ENCODE data around the gene CSGALNACT2. TPM values are rescaled to one million over a fixed set of nuclear protein-coding genes. Genes with fewer than 3 reads are reported as not detected.

CSGALNACT2 gene
- total RNA-seq, 2 experiments from 2014 or later: 29.2 to 30.4 TPM

- Mint-ChIP-seq H3K4me1 (ENCODE audit: low read depth) (peaks cover 12% of the 10 kb centered on the region), H3K27me3 (ENCODE audit: low read depth) (peaks cover 25% of the 10 kb centered on the region), H3K36me3 (ENCODE audit: low read depth) (no peaks in the 10 kb centered on the region), H3K4me3 (no peak overlapping the region), H3K9me3 (ENCODE audit: insufficient read depth) (no peaks in the 10 kb centered on the region), H3K27ac (no peak overlapping the region)
- DNase-seq (no peak), ATAC-seq (no peak)
- POLR2A ChIA-PET: interaction anchor here (0.5 to 0.6 kb wide), 2 partner anchors 9 to 272 kb away, joined by 3 to 4 read pairs; no protein-coding TSS in a partner anchor
- CTCF ChIA-PET: interaction anchor here (1.6 to 5.7 kb wide), 3 partner anchors 17 to 71 kb away, joined by 4 to 24 read pairs (median 9); no protein-coding TSS in a partner anchor
Observed at GRCh38 chr10:43222210-43222720, 84.0 kb downstream of the CSGALNACT2 start.

- ATAC-seq (no peak), DNase-seq (no peak)
- CTCF ChIA-PET: interaction anchor here (1.0 to 5.7 kb wide), 6 partner anchors 10 to 70 kb away, joined by 4 to 24 read pairs (median 5); no protein-coding TSS in a partner anchor
- H3K9me3 Mint-ChIP-seq (ENCODE audit: insufficient read depth): no peaks in the 10 kb centered on the region
- H3K27ac Mint-ChIP-seq: no peak overlapping the region
- peaks cover 31% of the 10 kb centered on the region for H3K27me3 Mint-ChIP-seq (ENCODE audit: low read depth)
- POLR2A ChIA-PET: no interaction called here
- no peak overlapping the region for H3K4me3 Mint-ChIP-seq
- H3K4me1 Mint-ChIP-seq (ENCODE audit: low read depth): peaks cover 18% of the 10 kb centered on the region
- no peaks in the 10 kb centered on the region for H3K36me3 Mint-ChIP-seq (ENCODE audit: low read depth)
Observed at GRCh38 chr10:43223056-43223455, 84.8 kb downstream of the CSGALNACT2 start.

GRCh38 chr10:43224321-43224720 is 86.1 kb downstream of the CSGALNACT2 start:
- no peaks in the 10 kb centered on the region for H3K36me3 Mint-ChIP-seq (ENCODE audit: low read depth)
- ChIA-PET POLR2A (no interaction called here), CTCF (interaction anchor here (1.4 to 5.7 kb wide), 3 partner anchors 19 to 125 kb away, joined by 4 to 24 read pairs (median 5); no protein-coding TSS in a partner anchor)
- no peak overlapping the region for H3K27ac Mint-ChIP-seq
- no peak for ATAC-seq
- H3K4me1 Mint-ChIP-seq (ENCODE audit: low read depth): peaks cover 29% of the 10 kb centered on the region
- no peak for DNase-seq
- no peak overlapping the region for H3K4me3 Mint-ChIP-seq
- no peaks in the 10 kb centered on the region for H3K9me3 Mint-ChIP-seq (ENCODE audit: insufficient read depth)
- H3K27me3 Mint-ChIP-seq (ENCODE audit: low read depth): peaks cover 39% of the 10 kb centered on the region

- Mint-ChIP-seq H3K36me3 (ENCODE audit: low read depth) (no peaks in the 10 kb centered on the region), H3K4me1 (ENCODE audit: low read depth) (peaks cover 31% of the 10 kb centered on the region), H3K4me3 (no peak overlapping the region), H3K27ac (no peak overlapping the region), H3K9me3 (ENCODE audit: insufficient read depth) (no peaks in the 10 kb centered on the region), H3K27me3 (ENCODE audit: low read depth) (peaks cover 39% of the 10 kb centered on the region)
- no peak for DNase-seq
- POLR2A ChIA-PET: no interaction called here
- ATAC-seq: no peak
- CTCF ChIA-PET: interaction anchor here (5.7 kb wide), 1 partner anchor 20 kb away, joined by 24 read pairs; no protein-coding TSS in a partner anchor
Observed at GRCh38 chr10:43225004-43225786, 87.0 kb downstream of the CSGALNACT2 start.

- H3K4me1 Mint-ChIP-seq (ENCODE audit: low read depth): peaks cover 37% of the 10 kb centered on the region
- ChIA-PET CTCF (no interaction called here), POLR2A (no interaction called here)
- H3K27me3 Mint-ChIP-seq (ENCODE audit: low read depth): peaks cover 39% of the 10 kb centered on the region
- H3K36me3 Mint-ChIP-seq (ENCODE audit: low read depth): no peaks in the 10 kb centered on the region
- H3K9me3 Mint-ChIP-seq (ENCODE audit: insufficient read depth): no peaks in the 10 kb centered on the region
- H3K4me3 Mint-ChIP-seq: no peak overlapping the region
- no peak for ATAC-seq
- DNase-seq: no peak
- H3K27ac Mint-ChIP-seq: no peak overlapping the region
Observed at GRCh38 chr10:43225787-43226153, 87.5 kb downstream of the CSGALNACT2 start.

GRCh38 chr10:43226441-43226840 is 88.2 kb downstream of the CSGALNACT2 start:
- POLR2A ChIA-PET: no interaction called here
- no peaks in the 10 kb centered on the region for H3K9me3 Mint-ChIP-seq (ENCODE audit: insufficient read depth)
- H3K36me3 Mint-ChIP-seq (ENCODE audit: low read depth): no peaks in the 10 kb centered on the region
- no peak for ATAC-seq
- H3K27me3 Mint-ChIP-seq (ENCODE audit: low read depth): peaks cover 39% of the 10 kb centered on the region
- H3K27ac Mint-ChIP-seq: no peak overlapping the region
- DNase-seq: no peak
- no peak overlapping the region for H3K4me3 Mint-ChIP-seq
- H3K4me1 Mint-ChIP-seq (ENCODE audit: low read depth): peaks cover 39% of the 10 kb centered on the region
- CTCF ChIA-PET: no interaction called here

- Mint-ChIP-seq H3K27ac (peak overlapping the region; percentile 48), H3K9me3 (ENCODE audit: insufficient read depth) (no peaks in the 10 kb centered on the region), H3K4me3 (no peak overlapping the region), H3K36me3 (ENCODE audit: low read depth) (no peaks in the 10 kb centered on the region), H3K27me3 (ENCODE audit: low read depth) (peaks cover 39% of the 10 kb centered on the region), H3K4me1 (ENCODE audit: low read depth) (peaks cover 46% of the 10 kb centered on the region)
- DNase-seq (no peak), ATAC-seq (no peak)
- ChIA-PET POLR2A (interaction anchor here (1.3 kb wide), 1 partner anchor 106 kb away, joined by 5 read pairs; no protein-coding TSS in a partner anchor), CTCF (no interaction called here)
Observed at GRCh38 chr10:43226851-43227845, 88.9 kb downstream of the CSGALNACT2 start.

- DNase-seq: no peak
- ChIA-PET POLR2A (interaction anchor here (1.0 to 1.3 kb wide), 2 partner anchors 89 to 107 kb away, joined by 3 to 5 read pairs; no protein-coding TSS in a partner anchor), CTCF (no interaction called here)
- no peak for ATAC-seq
- Mint-ChIP-seq H3K27ac (peak overlapping the region; percentile 81), H3K9me3 (ENCODE audit: insufficient read depth) (no peaks in the 10 kb centered on the region), H3K4me1 (ENCODE audit: low read depth) (peaks cover 50% of the 10 kb centered on the region), H3K27me3 (ENCODE audit: low read depth) (peaks cover 32% of the 10 kb centered on the region), H3K36me3 (ENCODE audit: low read depth) (no peaks in the 10 kb centered on the region), H3K4me3 (peak overlapping the region; percentile 75)
Observed at GRCh38 chr10:43227911-43228782, 89.9 kb downstream of the CSGALNACT2 start.

GRCh38 chr10:43228783-43229207 is 90.5 kb downstream of the CSGALNACT2 start:
- Mint-ChIP-seq H3K27ac (peak overlapping the region; percentile 81), H3K27me3 (ENCODE audit: low read depth) (peaks cover 32% of the 10 kb centered on the region), H3K4me3 (peak overlapping the region; percentile 75), H3K9me3 (ENCODE audit: insufficient read depth) (no peaks in the 10 kb centered on the region), H3K36me3 (ENCODE audit: low read depth) (no peaks in the 10 kb centered on the region), H3K4me1 (ENCODE audit: low read depth) (peaks cover 51% of the 10 kb centered on the region)
- CTCF ChIA-PET: no interaction called here
- POLR2A ChIA-PET: interaction anchor here (1.0 to 1.3 kb wide), 2 partner anchors 90 to 108 kb away, joined by 3 to 5 read pairs; no protein-coding TSS in a partner anchor
- DNase-seq (peak; percentile 52), ATAC-seq (peak; percentile 25)

- ATAC-seq (peak; percentile 70), DNase-seq (peak; percentile 77)
- H3K4me1 Mint-ChIP-seq (ENCODE audit: low read depth): peaks cover 51% of the 10 kb centered on the region
- ChIA-PET CTCF (interaction anchor here (1.5 to 1.6 kb wide), 2 partner anchors 24 to 27 kb away, joined by 9 to 16 read pairs; no protein-coding TSS in a partner anchor), POLR2A (interaction anchor here (1.4 to 1.6 kb wide), 2 partner anchors 90 to 132 kb away, joined by 4 to 7 read pairs; no protein-coding TSS in a partner anchor)
- peaks cover 29% of the 10 kb centered on the region for H3K27me3 Mint-ChIP-seq (ENCODE audit: low read depth)
- H3K36me3 Mint-ChIP-seq (ENCODE audit: low read depth): no peaks in the 10 kb centered on the region
- peak overlapping the region; percentile 75 for H3K4me3 Mint-ChIP-seq
- no peaks in the 10 kb centered on the region for H3K9me3 Mint-ChIP-seq (ENCODE audit: insufficient read depth)
- peak overlapping the region; percentile 81 for H3K27ac Mint-ChIP-seq
Observed at GRCh38 chr10:43229208-43230061, 91.2 kb downstream of the CSGALNACT2 start.

Data from activated CD8-positive, alpha-beta T cell treated with anti-CD3 and anti-CD28 coated beads, Interleukin-2, amount 10 ng/mL, durations not matched to agents 7 days and 5 days (primary cell).